Trophoblast cell (in vitro differentiated cells and primary cell): ENCODE measurements around the gene CMTM2.

Experiments
- DNase-seq, 2 donors: peaks; one replicate each; pipeline ENCODE4 v3.0.0-alpha.2; 2016
- H2AFZ ChIP-seq: 2 replicates; pipeline ENCODE4 v1.6.1; 2013; ENCODE audit warnings: low read length, moderate library complexity, mild to moderate bottlenecking; ENCODE audit not compliant: insufficient read depth, poor library complexity
- H2AK5ac ChIP-seq: 2 replicates; pipeline ENCODE4 v1.6.1; 2013; ENCODE audit warnings: mild to moderate bottlenecking, low read length
- H2BK120ac ChIP-seq: 2 replicates; pipeline ENCODE4 v1.6.1; 2013; ENCODE audit warnings: low read length, mild to moderate bottlenecking, moderate library complexity; ENCODE audit not compliant: insufficient read depth, poor library complexity
- H2BK12ac ChIP-seq: 2 replicates; pipeline ENCODE4 v1.6.1; 2013; ENCODE audit warnings: mild to moderate bottlenecking, low read length, moderate library complexity
- H2BK5ac ChIP-seq: 2 replicates; pipeline ENCODE4 v1.6.1; 2013; ENCODE audit warnings: low read length, low read depth, moderate library complexity, mild to moderate bottlenecking; ENCODE audit not compliant: poor library complexity
- H3K14ac ChIP-seq: 2 replicates; pipeline ENCODE4 v1.6.1; 2013; ENCODE audit warnings: mild to moderate bottlenecking, low read length
- H3K18ac ChIP-seq: 2 replicates; pipeline ENCODE4 v1.6.1; 2013; ENCODE audit warnings: mild to moderate bottlenecking, low read length
- H3K23ac ChIP-seq: 2 replicates; pipeline ENCODE4 v1.6.1; 2013; ENCODE audit warnings: low read length
- H3K27ac ChIP-seq: 2 replicates; pipeline ENCODE4 v1.5.1; 2013; ENCODE audit warnings: low read depth, mild to moderate bottlenecking, inconsistent platforms, low read length, moderate library complexity
- H3K27me3 ChIP-seq: 2 replicates; pipeline ENCODE4 v1.6.1; 2013; ENCODE audit warnings: inconsistent platforms, mild to moderate bottlenecking, low read length, moderate library complexity; ENCODE audit not compliant: insufficient read depth
- H3K36me3 ChIP-seq, 2 experiments: 1 replicate in 1 of 2; 2 replicates in 1 of 2; pipeline ENCODE4 v1.6.1; 2013; ENCODE audit warnings: low read length in 2 of 2, mild to moderate bottlenecking in 2 of 2, moderate library complexity in 1 of 2; ENCODE audit not compliant: insufficient read depth in 2 of 2, control insufficient read depth in 1 of 2
- H3K4ac ChIP-seq: 2 replicates; pipeline ENCODE4 v1.6.1; 2013; ENCODE audit warnings: low read depth, mild to moderate bottlenecking, low read length, moderate library complexity
- H3K4me1 ChIP-seq, 2 experiments: 1 replicate in 1 of 2; 2 replicates in 1 of 2; pipeline ENCODE4 v1.6.1; 2013; ENCODE audit warnings: low read length in 2 of 2, mild to moderate bottlenecking in 2 of 2, moderate library complexity in 1 of 2; ENCODE audit not compliant: insufficient read depth in 2 of 2, control insufficient read depth in 1 of 2
- H3K4me2 ChIP-seq: 2 replicates; pipeline ENCODE4 v1.6.1; 2013; ENCODE audit warnings: inconsistent platforms, mild to moderate bottlenecking, low read length, moderate library complexity
- H3K4me3 ChIP-seq: 2 replicates; pipeline ENCODE4 v1.5.1; 2013; ENCODE audit warnings: mild to moderate bottlenecking, low read depth, low read length, inconsistent platforms
- H3K79me1 ChIP-seq: one replicate; pipeline ENCODE4 v1.6.1; 2013; ENCODE audit warnings: low read length
- H3K79me2 ChIP-seq: 2 replicates; pipeline ENCODE4 v1.6.1; 2013; ENCODE audit warnings: low read length, mild to moderate bottlenecking; ENCODE audit not compliant: control insufficient read depth, insufficient read depth, poor library complexity
- H3K9ac ChIP-seq: 2 replicates; pipeline ENCODE4 v1.6.1; 2013; ENCODE audit warnings: mild to moderate bottlenecking, low read length
- H3K9me3 ChIP-seq: 2 replicates; pipeline ENCODE4 v1.6.1; 2013; ENCODE audit warnings: low read depth, mild to moderate bottlenecking, control low read depth, inconsistent platforms, low read length; ENCODE audit not compliant: insufficient read depth
- H4K12ac ChIP-seq: 2 replicates; pipeline ENCODE4 v1.6.1; 2013; ENCODE audit warnings: low read depth, mild to moderate bottlenecking, low read length, moderate library complexity
- H4K8ac ChIP-seq: 2 replicates; pipeline ENCODE4 v1.6.1; 2013; ENCODE audit warnings: low read depth, mild to moderate bottlenecking, low read length, moderate library complexity
- H4K91ac ChIP-seq: one replicate; pipeline ENCODE4 v1.6.1; 2013; ENCODE audit warnings: low read depth, mild to moderate bottlenecking, low read length, moderate library complexity
- WGBS: extraction: QIAGEN DNeasy Blood & Tissue Kit; methylation state at CpG from one replicate; pipeline ENCODE4 v1.1.7; 2013; ENCODE audit warnings: missing lambda C conversion rate; ENCODE audit not compliant: insufficient read length, insufficient coverage; ENCODE audit errors: extremely low coverage; 5-methylcytosine and 5-hydroxymethylcytosine counted together

Gene CMTM2

DNA sequence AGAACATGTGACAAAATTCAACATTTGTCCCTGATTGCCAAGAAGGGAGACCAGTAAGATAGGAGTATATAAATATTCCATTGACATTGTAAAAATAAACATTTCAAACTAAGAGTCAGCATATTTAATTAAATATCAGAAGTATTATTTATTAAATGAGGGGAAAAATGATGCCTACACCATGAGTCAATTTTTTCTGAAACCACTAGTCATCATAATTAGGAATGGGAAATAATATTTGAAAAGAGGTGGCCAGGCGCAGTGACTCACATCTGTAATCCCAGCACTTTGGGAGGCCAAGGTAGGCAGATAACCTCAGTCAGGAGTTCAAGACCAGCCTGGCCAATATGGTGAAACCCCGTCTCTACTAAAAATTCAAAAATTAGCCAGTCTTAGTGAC lies 10.9 kb upstream of the CMTM2 start:
- Histone ChIP-seq H2AK5ac (no peak overlapping the region), H2BK12ac (no peak overlapping the region), H3K23ac (no peak overlapping the region), H2AFZ (no peak overlapping the region), H3K4me3 (no peak overlapping the region), H3K27me3 (no peaks in the 10 kb centered on the region), H3K9ac (no peak overlapping the region), H4K8ac (no peak overlapping the region), H3K9me3 (no peaks in the 10 kb centered on the region), H3K79me1 (no peaks in the 10 kb centered on the region), H3K18ac (no peak overlapping the region), H3K79me2 (no peaks in the 10 kb centered on the region), H3K27ac (no peak overlapping the region), H4K12ac (no peak overlapping the region), H2BK120ac (no peak overlapping the region), H3K36me3 (peaks cover 6 to 8% of the 10 kb centered on the region in 2 experiments), H2BK5ac (no peak overlapping the region), H3K4me2 (no peak overlapping the region), H4K91ac (no peak overlapping the region), H3K4me1 (peaks cover 0 to 2% of the 10 kb centered on the region in 2 experiments), H3K14ac (no peak overlapping the region), H3K4ac (no peak overlapping the region)
- WGBS: no CpG with 5 or more reads among the region's 2 CpGs
- DNase-seq: no peak

GRCh38 chr16:66569131-66569530 lies 10.1 kb upstream of the CMTM2 start:
- H3K4me1 ChIP-seq: peaks cover 0 to 2% of the 10 kb centered on the region in 2 experiments
- no peak overlapping the region for H3K18ac ChIP-seq
- no peak overlapping the region for H3K14ac ChIP-seq
- H3K23ac ChIP-seq: no peak overlapping the region
- no peak overlapping the region for H3K27ac ChIP-seq
- H3K36me3 ChIP-seq: peaks cover 6 to 8% of the 10 kb centered on the region in 2 experiments
- H3K79me2 ChIP-seq: no peaks in the 10 kb centered on the region
- H3K27me3 ChIP-seq: no peaks in the 10 kb centered on the region
- no peaks in the 10 kb centered on the region for H3K79me1 ChIP-seq
- no peak overlapping the region for H2BK12ac ChIP-seq
- no peak overlapping the region for H3K4me2 ChIP-seq
- H3K9me3 ChIP-seq: no peaks in the 10 kb centered on the region
- H2BK5ac ChIP-seq: no peak overlapping the region
- no CpG with 5 or more reads among the region's 1 CpG for WGBS
- H3K4ac ChIP-seq: no peak overlapping the region
- DNase-seq: no peak
- H4K91ac ChIP-seq: no peak overlapping the region
- H2BK120ac ChIP-seq: no peak overlapping the region
- H3K9ac ChIP-seq: no peak overlapping the region
- no peak overlapping the region for H4K8ac ChIP-seq
- H2AFZ ChIP-seq: no peak overlapping the region
- H3K4me3 ChIP-seq: no peak overlapping the region
- H2AK5ac ChIP-seq: no peak overlapping the region
- H4K12ac ChIP-seq: no peak overlapping the region

DNA sequence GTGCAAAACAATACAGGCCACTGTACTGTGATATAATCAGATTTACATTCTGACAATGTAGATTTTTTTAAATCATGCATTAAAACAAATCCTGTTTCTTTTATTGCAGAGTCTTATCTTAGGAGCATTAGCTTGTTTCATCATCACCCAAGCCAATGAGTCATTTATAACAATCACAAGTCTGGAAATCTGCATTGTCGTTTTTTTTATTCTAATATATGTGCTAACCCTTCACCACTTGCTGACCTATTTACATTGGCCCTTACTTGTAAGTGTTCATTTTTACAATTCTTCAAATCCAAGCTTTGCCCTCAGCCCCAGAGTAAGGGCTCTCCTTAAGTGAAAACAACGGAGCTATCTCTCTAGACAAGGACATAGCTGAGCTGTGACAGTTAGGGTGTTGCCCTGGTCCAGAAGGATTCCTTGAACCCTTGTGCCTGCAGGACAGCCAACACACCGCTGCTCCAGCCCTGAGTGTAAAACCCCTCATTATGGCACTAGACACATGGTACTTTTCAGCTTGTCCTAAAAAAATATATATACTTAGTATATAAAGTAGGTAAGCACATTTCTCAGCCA lies 9.3 kb upstream of the CMTM2 start:
- no CpG with 5 or more reads among the region's 3 CpGs for WGBS
- Histone ChIP-seq H3K4me3 (no peak overlapping the region), H4K12ac (no peak overlapping the region), H2BK5ac (no peak overlapping the region), H3K18ac (no peak overlapping the region), H3K4me1 (peaks cover 0 to under 1% of the 10 kb centered on the region in 2 experiments), H3K79me1 (no peaks in the 10 kb centered on the region), H3K23ac (no peak overlapping the region), H3K79me2 (no peaks in the 10 kb centered on the region), H3K4ac (no peak overlapping the region), H3K14ac (no peak overlapping the region), H2BK12ac (no peak overlapping the region), H2AFZ (no peak overlapping the region), H3K9ac (no peak overlapping the region), H2AK5ac (no peak overlapping the region), H3K36me3 (peaks cover 6 to 8% of the 10 kb centered on the region in 2 experiments), H3K4me2 (no peak overlapping the region), H3K27ac (no peak overlapping the region), H3K27me3 (no peaks in the 10 kb centered on the region), H2BK120ac (no peak overlapping the region), H3K9me3 (no peaks in the 10 kb centered on the region), H4K91ac (no peak overlapping the region), H4K8ac (no peak overlapping the region)
- peak; percentile 69 to 84 for DNase-seq

DNA sequence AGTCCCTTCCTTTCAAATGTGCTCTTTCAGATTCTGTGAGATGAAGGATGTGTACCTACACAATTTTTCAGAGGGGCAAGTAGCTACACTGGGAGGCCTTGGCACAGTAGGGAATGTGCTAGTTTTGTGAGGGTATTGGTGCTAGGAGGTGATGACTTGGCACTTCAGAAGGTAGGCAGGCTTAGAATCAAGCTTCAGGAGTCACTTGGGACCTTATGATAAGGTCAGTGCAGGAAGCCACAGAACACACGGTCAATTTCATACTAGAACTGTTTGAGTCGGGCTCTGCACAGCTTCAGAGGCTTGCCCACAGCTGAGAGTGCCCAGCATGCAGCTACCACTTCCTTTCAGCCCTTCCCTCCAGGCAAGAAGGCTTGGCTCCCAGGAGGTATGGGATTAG lies 6.9 kb upstream of the CMTM2 start:
- H3K9ac ChIP-seq: no peak overlapping the region
- H2BK5ac ChIP-seq: no peak overlapping the region
- no peak overlapping the region for H3K27ac ChIP-seq
- H2BK120ac ChIP-seq: no peak overlapping the region
- H3K79me2 ChIP-seq: no peaks in the 10 kb centered on the region
- DNase-seq: no peak
- no peak overlapping the region for H4K8ac ChIP-seq
- no peaks in the 10 kb centered on the region for H3K4me1 ChIP-seq
- no peak overlapping the region for H3K14ac ChIP-seq
- H3K27me3 ChIP-seq: no peaks in the 10 kb centered on the region
- H3K4me2 ChIP-seq: no peak overlapping the region
- H2AK5ac ChIP-seq: no peak overlapping the region
- no peak overlapping the region for H2AFZ ChIP-seq
- H3K36me3 ChIP-seq: no peaks in the 10 kb centered on the region
- no CpG with 5 or more reads among the region's 2 CpGs for WGBS
- H3K79me1 ChIP-seq: no peaks in the 10 kb centered on the region
- H3K4me3 ChIP-seq: no peak overlapping the region
- no peaks in the 10 kb centered on the region for H3K9me3 ChIP-seq
- no peak overlapping the region for H3K23ac ChIP-seq
- H3K18ac ChIP-seq: no peak overlapping the region
- H4K12ac ChIP-seq: no peak overlapping the region
- H2BK12ac ChIP-seq: no peak overlapping the region
- H3K4ac ChIP-seq: no peak overlapping the region
- H4K91ac ChIP-seq: no peak overlapping the region
